HCT116 (cell line): ENCODE measurements around the gene SMTNL2. TPM values are rescaled to one million over a fixed set of nuclear protein-coding genes. Genes with fewer than 3 reads are reported as not detected.

ENCODE experiments used
- ATAC-seq: fragments of 200-7000 bp; cut with Tn5 transposase; 2 replicates; pipeline ENCODE4 v1.9.1; 2020; ENCODE audit warnings: mild to moderate bottlenecking, moderate library complexity
- BruUV-seq: library from RNA; stranded (reverse); fragments of 400-500 nt; replicated peaks from 2 replicates; lab custom pipeline; 2021; lab: Mats Ljungman, UMichigan
- CTCF ChIA-PET: fragments of 300-600 bp; sonication (Branson Sonifier 250); formaldehyde crosslinking; loops from one replicate; lab custom pipeline; 2021; ENCODE audit warnings: antibody characterized with exemption; lab: Charles Lee
- POLR2A ChIA-PET: fragments of 300-600, 350-600 bp; sonication (Branson Sonifier 250); formaldehyde crosslinking; loops from one replicate; lab custom pipeline; 2021; ENCODE audit warnings: antibody characterized with exemption; lab: Charles Lee
- RAD21 ChIA-PET, 2 experiments: fragments of 300-600 bp; sonication (Branson Sonifier 250); formaldehyde crosslinking; loops; one replicate each; lab custom pipeline; 2023; ENCODE audit warnings: low total read pairs in 2 of 2; ENCODE audit not compliant: uncharacterized antibody in 2 of 2, unreplicated experiment in 2 of 2, low non-redundant PET in 1 of 2; lab: Charles Lee
- DNase-seq: peaks from one replicate; pipeline ENCODE4 v3.0.0-alpha.2; 2010; ENCODE audit warnings: low read depth, low spot score
- H2AFZ ChIP-seq: fragments of 200-600 bp; shearing (Covaris generic), sonication (generic); 2 replicates; pipeline ENCODE4 v1.6.1; 2017; ENCODE audit warnings: low read depth, mixed run types, mixed read lengths, antibody characterized with exemption, low read length; ENCODE audit not compliant: poor library complexity, severe bottlenecking
- H3K27ac ChIP-seq: 2 replicates; pipeline ENCODE4 v1.5.1; 2012; ENCODE audit warnings: low read depth, low read length
- H3K27me3 ChIP-seq: fragments of 200-600 bp; sonication (generic); 2 replicates; pipeline ENCODE4 v1.6.1; 2016; ENCODE audit warnings: mixed run types, low read length, mixed read lengths; ENCODE audit not compliant: insufficient read depth
- H3K36me3 ChIP-seq, 2 experiments: fragments of 200-500 bp in 1 of 2; fragments of 200-600 bp in 1 of 2; sonication (Bioruptor generic) in 1 of 2; sonication (generic) in 1 of 2; 2 replicates each; pipeline versions ENCODE4 v1.5.1 to v1.6.1; 2014 to 2016; ENCODE audit warnings: low read length in 2 of 2, inconsistent platforms in 1 of 2, mixed read lengths in 1 of 2, mixed run types in 1 of 2; ENCODE audit not compliant: insufficient read depth in 2 of 2, control insufficient read depth in 1 of 2
- H3K4me1 ChIP-seq, 2 experiments: fragments of 200-600 bp in 1 of 2; sonication (generic) in 1 of 2; 2 replicates each; pipeline versions ENCODE4 v1.5.1 to v1.6.1; 2012 to 2017; ENCODE audit warnings: low read length in 2 of 2, inconsistent platforms in 1 of 2, mild to moderate bottlenecking in 1 of 2, mixed read lengths in 1 of 2, mixed run types in 1 of 2, moderate library complexity in 1 of 2; ENCODE audit not compliant: insufficient read depth in 2 of 2, control insufficient read depth in 1 of 2
- H3K4me2 ChIP-seq: fragments of 200-600 bp; sonication (generic); 2 replicates; pipeline ENCODE4 v1.6.1; 2017; ENCODE audit warnings: mixed run types, low read length, mixed read lengths
- H3K4me3 ChIP-seq, 2 experiments: fragments of 200-600 bp in 1 of 2; sonication (generic) in 1 of 2; replicated peaks in 1 of 2; 2 replicates each; pipeline ENCODE4 v1.5.1; 2011 to 2016; ENCODE audit warnings: low read length in 2 of 2, control low read depth in 1 of 2, low read depth in 1 of 2, mild to moderate bottlenecking in 1 of 2, mixed read lengths in 1 of 2, mixed run types in 1 of 2
- H3K79me2 ChIP-seq: fragments of 200-600 bp; sonication (generic); 2 replicates; pipeline ENCODE4 v1.6.1; 2017; ENCODE audit warnings: mild to moderate bottlenecking, mixed run types, low read length, moderate library complexity, mixed read lengths; ENCODE audit not compliant: insufficient read depth
- H3K9ac ChIP-seq: fragments of 200-600 bp; sonication (generic); 2 replicates; pipeline ENCODE4 v1.6.1; 2016; ENCODE audit warnings: low read length, mixed read lengths
- H3K9me2 ChIP-seq: fragments of 200-600 bp; sonication (generic), shearing (Covaris generic); 2 replicates; pipeline ENCODE4 v1.6.1; 2017; ENCODE audit warnings: mixed run types, mild to moderate bottlenecking, moderate library complexity; ENCODE audit not compliant: insufficient read depth
- H3K9me3 ChIP-seq, 2 experiments: fragments of 200-500 bp in 1 of 2; fragments of 200-600 bp in 1 of 2; sonication (Bioruptor generic) in 1 of 2; sonication (generic) in 1 of 2; 2 replicates each; pipeline ENCODE4 v1.6.1; 2014 to 2017; ENCODE audit warnings: low read length in 2 of 2, mixed read lengths in 2 of 2, inconsistent platforms in 1 of 2, low read depth in 1 of 2, mild to moderate bottlenecking in 1 of 2, mixed run types in 1 of 2, moderate library complexity in 1 of 2; ENCODE audit not compliant: control insufficient read depth in 1 of 2, insufficient read depth in 1 of 2
- H4K20me1 ChIP-seq: fragments of 200-600 bp; sonication (generic), shearing (Covaris generic); 2 replicates; pipeline ENCODE4 v1.6.1; 2017; ENCODE audit warnings: mixed run types, mild to moderate bottlenecking, moderate library complexity; ENCODE audit not compliant: insufficient read depth
- EGR1 ChIP-seq: IDR thresholded peaks from 2 replicates; pipeline ENCODE4 v1.6.1; 2012; ENCODE audit warnings: low read depth
- EZH2 ChIP-seq: fragments of 200-600 bp; sonication (generic); IDR thresholded peaks from 2 replicates; pipeline ENCODE4 v1.6.1; 2017; ENCODE audit warnings: antibody characterized with exemption, mixed run types
- JUND ChIP-seq: IDR thresholded peaks from 2 replicates; pipeline ENCODE4 v1.6.1; 2012
- MAX ChIP-seq: IDR thresholded peaks from 2 replicates; pipeline ENCODE4 v1.6.1; 2012
- POLR2A ChIP-seq: IDR thresholded peaks from 2 replicates; pipeline ENCODE4 v1.7.0; 2011; ENCODE audit warnings: borderline replicate concordance; ENCODE audit not compliant: insufficient read depth, insufficient read length; ENCODE audit errors: extremely low read depth
- POLR2AphosphoS5 ChIP-seq: IDR thresholded peaks from 2 replicates; pipeline ENCODE4 v1.6.1; 2011; ENCODE audit warnings: mild to moderate bottlenecking, low read depth, low read length, moderate library complexity
- RAD21 ChIP-seq: IDR thresholded peaks from 2 replicates; pipeline ENCODE4 v1.6.1; 2012; ENCODE audit warnings: low read depth, mild to moderate bottlenecking
- SP1 ChIP-seq: IDR thresholded peaks from 2 replicates; pipeline ENCODE4 v1.6.1; 2012; ENCODE audit warnings: low read depth
- SRF ChIP-seq: IDR thresholded peaks from 2 replicates; pipeline ENCODE4 v1.6.1; 2012; ENCODE audit warnings: low read depth
- YY1 ChIP-seq: IDR thresholded peaks from 2 replicates; pipeline ENCODE4 v1.6.1; 2011; ENCODE audit warnings: low read length, low read depth, moderate library complexity, mild to moderate bottlenecking; ENCODE audit not compliant: insufficient replicate concordance; ENCODE audit errors: extremely low read depth
- ZFX ChIP-seq: fragments of 450-650 bp; IDR thresholded peaks from 2 replicates; pipeline ENCODE4 v1.6.1; 2017
- intact Hi-C: fragments of 100-400 bp; cut with micrococcal nuclease; formaldehyde crosslinking; loops from 2 replicates; pipeline ENCODE4 v1.10.0; 2022
- total RNA-seq: library from RNA; stranded (reverse); gene quantifications from one replicate; pipeline ENCODE4 v1.2.1, GENCODE V29; 2021; ENCODE audit not compliant: unreplicated experiment
- TF ChIP-seq, protein P1 (sequence below), 3 experiments: fragments of 200-600 bp in 1 of 3; sonication (generic) in 1 of 3; IDR thresholded peaks in 2 of 3; conservative IDR thresholded peaks in 1 of 3; 2 replicates each; pipeline ENCODE4 v1.5.1; 2012 to 2017; ENCODE audit warnings: low read depth in 2 of 3, low read length in 2 of 3, antibody characterized with exemption in 1 of 3, borderline replicate concordance in 1 of 3, control low read depth in 1 of 3, mild to moderate bottlenecking in 1 of 3, mixed read lengths in 1 of 3, mixed run types in 1 of 3, moderate library complexity in 1 of 3; ENCODE audit not compliant: insufficient read depth in 1 of 3
- TF ChIP-seq, protein P2 (sequence below): IDR thresholded peaks from 2 replicates; pipeline ENCODE4 v1.6.1; 2011; ENCODE audit warnings: mild to moderate bottlenecking, low read length, moderate library complexity; ENCODE audit not compliant: insufficient replicate concordance; ENCODE audit errors: extremely low read depth

SMTNL2 gene
- total RNA-seq, 1 experiment from 2014 or later, result 2.3 TPM

DNA sequence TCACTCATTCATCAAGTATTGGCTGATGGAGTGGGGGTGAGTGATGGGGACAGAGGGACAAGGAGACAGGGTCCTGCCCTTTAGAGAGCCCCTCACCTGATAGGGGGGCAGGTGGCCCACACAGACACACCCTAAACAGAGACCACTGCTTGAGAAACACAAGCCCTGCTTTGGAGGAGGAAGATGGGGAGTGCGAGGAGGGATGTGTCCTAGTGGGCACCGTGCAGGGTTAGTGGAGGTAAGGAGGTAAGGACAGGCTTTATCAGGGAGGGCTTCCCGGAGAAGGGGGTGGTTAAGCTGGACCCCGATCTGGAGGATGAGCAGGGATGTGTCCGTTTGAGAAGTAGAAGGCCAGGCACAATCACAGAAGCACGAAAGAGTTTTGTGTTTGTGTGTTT is 8.2 kb upstream of the SMTNL2 start:
- intact Hi-C loops, result no loop called here
- BruUV-seq, result no TSS peak
- TF ChIP-seq MAX, result no peak
- TF ChIP-seq SRF, result no peak
- TF ChIP-seq SP1, result no peak
- TF ChIP-seq EGR1, result no peak
- no peak for TF ChIP-seq EZH2
- TF ChIP-seq RAD21, result no peak
- no peak for TF ChIP-seq JUND
- TF ChIP-seq, protein P1, sequence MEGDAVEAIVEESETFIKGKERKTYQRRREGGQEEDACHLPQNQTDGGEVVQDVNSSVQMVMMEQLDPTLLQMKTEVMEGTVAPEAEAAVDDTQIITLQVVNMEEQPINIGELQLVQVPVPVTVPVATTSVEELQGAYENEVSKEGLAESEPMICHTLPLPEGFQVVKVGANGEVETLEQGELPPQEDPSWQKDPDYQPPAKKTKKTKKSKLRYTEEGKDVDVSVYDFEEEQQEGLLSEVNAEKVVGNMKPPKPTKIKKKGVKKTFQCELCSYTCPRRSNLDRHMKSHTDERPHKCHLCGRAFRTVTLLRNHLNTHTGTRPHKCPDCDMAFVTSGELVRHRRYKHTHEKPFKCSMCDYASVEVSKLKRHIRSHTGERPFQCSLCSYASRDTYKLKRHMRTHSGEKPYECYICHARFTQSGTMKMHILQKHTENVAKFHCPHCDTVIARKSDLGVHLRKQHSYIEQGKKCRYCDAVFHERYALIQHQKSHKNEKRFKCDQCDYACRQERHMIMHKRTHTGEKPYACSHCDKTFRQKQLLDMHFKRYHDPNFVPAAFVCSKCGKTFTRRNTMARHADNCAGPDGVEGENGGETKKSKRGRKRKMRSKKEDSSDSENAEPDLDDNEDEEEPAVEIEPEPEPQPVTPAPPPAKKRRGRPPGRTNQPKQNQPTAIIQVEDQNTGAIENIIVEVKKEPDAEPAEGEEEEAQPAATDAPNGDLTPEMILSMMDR (IDR thresholded peaks at IDR 0.05 in 2 of 3, conservative IDR thresholded peaks at IDR 0.05 in 1 of 3; ENCODE audit: borderline replicate concordance in 1 of 3, insufficient read depth in 1 of 3, low read depth in 2 of 3, low read length in 2 of 3), result no peak
- no peak for TF ChIP-seq POLR2A
- TF ChIP-seq, protein P2, sequence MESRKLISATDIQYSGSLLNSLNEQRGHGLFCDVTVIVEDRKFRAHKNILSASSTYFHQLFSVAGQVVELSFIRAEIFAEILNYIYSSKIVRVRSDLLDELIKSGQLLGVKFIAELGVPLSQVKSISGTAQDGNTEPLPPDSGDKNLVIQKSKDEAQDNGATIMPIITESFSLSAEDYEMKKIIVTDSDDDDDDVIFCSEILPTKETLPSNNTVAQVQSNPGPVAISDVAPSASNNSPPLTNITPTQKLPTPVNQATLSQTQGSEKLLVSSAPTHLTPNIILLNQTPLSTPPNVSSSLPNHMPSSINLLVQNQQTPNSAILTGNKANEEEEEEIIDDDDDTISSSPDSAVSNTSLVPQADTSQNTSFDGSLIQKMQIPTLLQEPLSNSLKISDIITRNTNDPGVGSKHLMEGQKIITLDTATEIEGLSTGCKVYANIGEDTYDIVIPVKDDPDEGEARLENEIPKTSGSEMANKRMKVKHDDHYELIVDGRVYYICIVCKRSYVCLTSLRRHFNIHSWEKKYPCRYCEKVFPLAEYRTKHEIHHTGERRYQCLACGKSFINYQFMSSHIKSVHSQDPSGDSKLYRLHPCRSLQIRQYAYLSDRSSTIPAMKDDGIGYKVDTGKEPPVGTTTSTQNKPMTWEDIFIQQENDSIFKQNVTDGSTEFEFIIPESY, result no peak
- TF ChIP-seq ZFX, result no peak
- no peak for TF ChIP-seq YY1
- no peak for TF ChIP-seq POLR2AphosphoS5
- H3K4me1 ChIP-seq, result no peaks in the 10 kb centered on the region
- ATAC-seq (no peak), DNase-seq (no peak)
- H3K27ac ChIP-seq, result no peak overlapping the region
- H3K9ac ChIP-seq, result no peak overlapping the region
- H4K20me1 ChIP-seq, result no peaks in the 10 kb centered on the region
- H3K27me3 ChIP-seq, result no peaks in the 10 kb centered on the region
- ChIA-PET CTCF (interaction anchor here (1.5 kb wide), 1 partner anchor 9 kb away, joined by 7 read pairs; no protein-coding TSS in a partner anchor), RAD21 (no interaction called here), POLR2A (interaction anchor here (1.2 kb wide), 1 partner anchor 8 kb away, joined by 3 read pairs; the partner anchor contains the start of gene SMTNL2)
- no peak overlapping the region for H3K4me3 ChIP-seq
- no peaks in the 10 kb centered on the region for H3K36me3 ChIP-seq
- H3K9me2 ChIP-seq, result no peaks in the 10 kb centered on the region
- no peak overlapping the region for H3K4me2 ChIP-seq
- H2AFZ ChIP-seq, result no peak overlapping the region
- no peaks in the 10 kb centered on the region for H3K9me3 ChIP-seq
- no peaks in the 10 kb centered on the region for H3K79me2 ChIP-seq
